Motor neuron (in vitro differentiated cells): ENCODE results near the gene MAP2K5. TPM values are rescaled to one million over a fixed set of nuclear protein-coding genes. Genes with fewer than 3 reads are reported as not detected.

Experiments used
- ATAC-seq, 8 experiments: fragments of 200-7000 bp; cut with Tn5 transposase; replicated peaks in 6 of 8; 2 replicates each; pipeline ENCODE4 v1.8.0; 2021; ENCODE audit warnings: mild to moderate bottlenecking in 8 of 8, moderate library complexity in 8 of 8
- H3K27ac ChIP-seq, 2 donors: fragments of 250-450 bp; sonication (Bioruptor Pico); 2 replicates each; pipeline ENCODE4 v1.9.0; 2021; ENCODE audit warnings: antibody characterized with exemption in 2 of 2, mild to moderate bottlenecking in 2 of 2, moderate library complexity in 1 of 2
- H3K4me1 ChIP-seq, 2 donors: fragments of 250-450 bp; sonication (Bioruptor Pico); replicated peaks in 1 of 2; 2 replicates each; pipeline ENCODE4 v1.6.1; 2021; ENCODE audit warnings: antibody characterized with exemption in 2 of 2, mild to moderate bottlenecking in 2 of 2, moderate library complexity in 1 of 2
- H3K4me3 ChIP-seq, 5 donors: fragments of 250-450 bp; sonication (Bioruptor Pico); 2 replicates each; pipeline ENCODE4 v1.9.0; 2021; ENCODE audit warnings: antibody characterized with exemption in 5 of 5, mild to moderate bottlenecking in 5 of 5, moderate library complexity in 4 of 5
- WGBS, 10 experiments: fragments of 450-650 bp; shearing (Covaris generic); methylation state at CpG; one replicate each; pipeline ENCODE4 v1.0.0; 2022; 5-methylcytosine and 5-hydroxymethylcytosine counted together
- in situ Hi-C, 9 experiments: fragments of 400-800 bp; cut with MboI; loops; one replicate each; pipeline ENCODE4 v1.15.0; 2021; ENCODE audit warnings: low sequenced_read_pairs in 9 of 9, low pct_unique_long_range_greater_than_20kb in 2 of 9; ENCODE audit not compliant: unreplicated experiment in 9 of 9
- total RNA-seq, 8 experiments: library from RNA; unstranded; fragments of 300-600 nt; gene quantifications; 2 replicates each; pipeline versions ENCODE4 v1.2.3 to v1.2.4, GENCODE V29; 2022

MAP2K5 gene
- total RNA-seq, 8 experiments from 2014 or later = 5.3 to 22.6 (median 10.6) TPM

GRCh38 chr15:67801142-67801541, 258.6 kb downstream of the MAP2K5 start:
- no peak overlapping the region for H3K4me3 ChIP-seq
- in situ Hi-C loops = no loop called here
- peaks cover 18 to 25% of the 10 kb centered on the region in 2 donors for H3K4me1 ChIP-seq
- no peak overlapping the region for H3K27ac ChIP-seq
- 86 to 100% (median 89%) methylated on average over 1 to 2 of the region's 2 CpGs; no CpG with 5 or more reads in 6 of the 10 experiments for WGBS, 10 experiments
- no peak for ATAC-seq

DNA sequence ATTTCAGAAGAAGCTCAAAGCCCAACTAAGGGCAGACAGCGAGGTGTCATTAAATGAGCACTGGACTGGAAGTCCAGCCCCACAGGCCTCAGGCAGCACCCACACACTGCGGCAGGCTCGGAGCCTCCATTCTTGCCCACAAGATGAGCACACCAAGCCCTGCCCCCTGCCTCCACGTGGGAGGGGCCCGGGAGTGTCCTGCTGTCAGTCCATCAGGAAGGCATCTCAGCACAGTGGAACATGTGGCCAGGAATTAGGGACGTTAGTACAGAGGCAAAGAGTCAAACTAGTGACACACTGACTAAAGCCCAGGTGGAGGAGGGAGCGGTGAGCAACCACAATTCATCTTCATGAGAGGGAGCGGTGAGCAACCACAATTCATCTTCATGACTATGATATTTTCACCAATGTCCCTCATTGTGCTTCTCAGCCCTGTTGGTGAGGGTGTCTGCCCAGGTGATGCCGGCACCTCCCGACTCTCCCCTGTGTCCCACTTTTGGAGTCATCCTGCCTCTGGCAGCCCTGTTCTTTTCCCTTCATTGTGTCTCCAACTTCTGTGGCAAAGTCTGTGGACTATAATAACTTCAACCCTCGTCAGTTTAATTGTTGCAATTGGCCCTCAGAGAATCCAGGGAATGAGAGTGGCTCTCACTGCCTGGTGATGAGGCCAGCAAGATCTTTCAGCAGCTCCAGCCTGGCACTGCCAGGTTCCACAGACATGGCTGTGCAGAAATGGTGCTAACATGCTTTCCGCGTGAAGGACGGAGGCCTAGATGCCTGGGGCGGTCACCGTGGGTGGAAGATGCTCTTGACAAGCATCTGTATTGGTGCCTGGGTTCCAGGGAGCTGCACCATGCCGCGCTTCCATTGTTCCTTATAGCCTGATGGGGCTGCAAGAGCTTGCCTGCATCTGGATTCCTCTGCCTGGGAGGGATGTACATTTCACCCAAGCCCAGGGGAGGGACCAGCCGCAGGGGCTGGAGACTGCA, 259.7 kb downstream of the MAP2K5 start:
- H3K4me1 ChIP-seq = peaks cover 18 to 25% of the 10 kb centered on the region in 2 donors
- H3K27ac ChIP-seq = no peak overlapping the region
- in situ Hi-C loops = no loop called here
- no peak for ATAC-seq
- no peak overlapping the region for H3K4me3 ChIP-seq
- 76 to 100% (median 87%) methylated on average over 2 to 14 of the region's 19 CpGs; no CpG with 5 or more reads in 2 of the 10 experiments for WGBS, 10 experiments

GRCh38 chr15:67803299-67803698, 260.8 kb downstream of the MAP2K5 start:
- H3K4me3 ChIP-seq = no peak overlapping the region
- H3K27ac ChIP-seq = no peak overlapping the region
- ATAC-seq = no peak
- in situ Hi-C loops = no loop called here
- H3K4me1 ChIP-seq = peaks cover 18 to 25% of the 10 kb centered on the region in 2 donors
- WGBS, 10 experiments = 60 to 100% methylated on average over 1 to 2 of the region's 3 CpGs; no CpG with 5 or more reads in 8 of the 10 experiments

- peak in 5 of 8 experiments; percentile 21 to 70 (median 46) for ATAC-seq
- Histone ChIP-seq H3K4me3 (no peak overlapping the region), H3K4me1 (peaks cover 18 to 25% of the 10 kb centered on the region in 2 donors), H3K27ac (no peak overlapping the region)
- in situ Hi-C loops = no loop called here
- WGBS, 10 experiments = 37 to 100% (median 87%) methylated on average over 1 to 13 of the region's 27 CpGs; no CpG with 5 or more reads in 2 of the 10 experiments
Observed at GRCh38 chr15:67803996-67804843, 261.7 kb downstream of the MAP2K5 start.

DNA sequence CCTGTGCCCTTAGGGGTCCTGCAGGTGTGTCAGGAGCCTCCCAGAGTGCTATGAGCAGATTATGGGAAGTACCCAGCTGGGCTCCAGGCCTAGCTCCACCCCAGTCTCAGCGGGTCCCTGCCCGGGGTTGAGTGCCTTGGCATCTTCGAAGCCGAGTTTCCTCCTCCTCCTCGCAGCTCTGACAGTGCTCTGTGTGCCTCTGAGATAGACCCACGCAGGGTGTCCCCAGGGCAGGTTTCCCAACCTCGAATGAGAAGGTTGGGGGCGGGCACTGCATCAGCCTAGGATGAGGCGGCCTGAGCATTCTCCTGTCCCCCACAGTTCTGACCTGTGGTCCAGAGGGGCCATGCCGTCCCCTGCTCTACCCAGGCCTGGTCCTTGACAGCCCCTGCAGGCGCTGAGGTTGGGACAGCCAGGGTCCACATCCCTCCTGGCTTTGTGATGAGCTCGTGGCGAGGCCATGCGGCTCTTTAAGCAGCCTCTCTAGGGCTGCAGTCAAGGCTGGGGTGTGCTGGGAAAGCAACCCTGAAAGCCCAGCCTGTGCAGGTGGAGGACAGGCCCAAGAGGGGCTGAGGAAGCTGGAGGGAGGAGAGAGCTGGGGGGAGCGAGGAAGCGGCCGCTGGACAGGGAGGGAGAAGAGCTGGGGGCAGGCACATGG, 262.6 kb downstream of the MAP2K5 start:
- ATAC-seq = peak in 5 of 8 experiments; percentile 16 to 28 (median 20)
- Histone ChIP-seq H3K27ac (no peak overlapping the region), H3K4me1 (peaks cover 18 to 25% of the 10 kb centered on the region in 2 donors), H3K4me3 (no peak overlapping the region)
- WGBS, 10 experiments = 60 to 67% methylated on average over 1 of the region's 17 CpGs; no CpG with 5 or more reads in 8 of the 10 experiments
- in situ Hi-C loops = no loop called here

GRCh38 chr15:67805666-67806516, 263.4 kb downstream of the MAP2K5 start:
- Histone ChIP-seq H3K27ac (no peak overlapping the region), H3K4me1 (peaks cover 18 to 25% of the 10 kb centered on the region in 2 donors), H3K4me3 (no peak overlapping the region)
- in situ Hi-C loops = no loop called here
- ATAC-seq = peak in 1 of 8 experiments; percentile 43
- 73 to 100% (median 91%) methylated on average over 1 to 12 of the region's 16 CpGs; no CpG with 5 or more reads in 5 of the 10 experiments for WGBS, 10 experiments

- in situ Hi-C loops = no loop called here
Observed at GRCh38 chr15:67806536-67806935, 264.0 kb downstream of the MAP2K5 start.

DNA sequence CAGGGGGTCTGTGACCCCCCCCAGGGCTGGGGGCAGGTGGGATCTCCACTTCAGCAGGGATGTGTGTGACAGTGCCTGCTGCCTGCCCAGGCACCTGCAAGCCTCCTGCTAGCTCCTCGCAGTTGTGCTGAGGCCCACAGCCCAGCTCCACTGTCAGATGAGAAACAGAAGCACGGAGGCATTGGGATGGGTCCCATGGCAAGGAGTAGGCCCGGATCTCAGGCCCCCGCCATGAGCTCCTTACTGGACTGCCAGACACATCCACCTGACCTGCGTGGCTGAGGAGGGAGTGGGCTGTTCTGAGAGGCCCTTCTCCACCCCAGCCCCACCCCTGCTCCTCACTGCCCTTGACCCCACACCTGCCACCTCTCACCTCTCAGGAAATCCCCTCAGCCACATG, 264.6 kb downstream of the MAP2K5 start:
- WGBS, 10 experiments = 95% methylated on average over 5 of the region's 5 CpGs; no CpG with 5 or more reads in 9 of the 10 experiments
- H3K4me3 ChIP-seq = no peak overlapping the region
- in situ Hi-C loops = no loop called here
- ATAC-seq = no peak
- H3K27ac ChIP-seq = no peak overlapping the region
- H3K4me1 ChIP-seq = peaks cover 18 to 25% of the 10 kb centered on the region in 2 donors

More at GRCh38 chr15:67806536-67806935, 264.0 kb downstream of the MAP2K5 start:
- no peak for ATAC-seq
- WGBS, 10 experiments = 86 to 91% methylated on average over 7 to 10 of the region's 18 CpGs; no CpG with 5 or more reads in 8 of the 10 experiments
- peaks cover 18 to 25% of the 10 kb centered on the region in 2 donors for H3K4me1 ChIP-seq
- H3K4me3 ChIP-seq = no peak overlapping the region
- no peak overlapping the region for H3K27ac ChIP-seq

DNA sequence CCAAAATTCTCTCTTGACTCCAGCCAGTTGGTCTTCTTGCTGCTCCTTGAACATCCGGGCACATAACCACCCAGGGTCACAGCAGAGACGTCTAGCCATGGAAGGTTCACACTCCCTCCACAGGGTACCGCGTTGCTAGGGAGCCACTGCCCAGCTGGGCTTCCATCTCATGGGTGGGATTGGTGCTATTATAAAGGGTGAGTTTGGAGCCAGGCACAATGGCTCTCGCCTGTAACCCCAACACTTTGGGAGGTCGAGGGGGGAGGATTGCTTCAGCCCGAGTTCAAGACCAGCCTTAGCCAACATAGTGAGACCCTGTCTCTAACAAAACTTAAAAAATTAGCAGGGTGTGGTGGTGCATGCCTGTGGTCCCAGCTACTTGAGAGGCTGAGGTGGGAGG, 265.3 kb downstream of the MAP2K5 start:
- no peak overlapping the region for H3K27ac ChIP-seq
- 60 to 93% (median 90%) methylated on average over 1 to 5 of the region's 7 CpGs; no CpG with 5 or more reads in 5 of the 10 experiments for WGBS, 10 experiments
- in situ Hi-C loops = no loop called here
- H3K4me3 ChIP-seq = no peak overlapping the region
- ATAC-seq = no peak
- peaks cover 18 to 27% of the 10 kb centered on the region in 2 donors for H3K4me1 ChIP-seq

DNA sequence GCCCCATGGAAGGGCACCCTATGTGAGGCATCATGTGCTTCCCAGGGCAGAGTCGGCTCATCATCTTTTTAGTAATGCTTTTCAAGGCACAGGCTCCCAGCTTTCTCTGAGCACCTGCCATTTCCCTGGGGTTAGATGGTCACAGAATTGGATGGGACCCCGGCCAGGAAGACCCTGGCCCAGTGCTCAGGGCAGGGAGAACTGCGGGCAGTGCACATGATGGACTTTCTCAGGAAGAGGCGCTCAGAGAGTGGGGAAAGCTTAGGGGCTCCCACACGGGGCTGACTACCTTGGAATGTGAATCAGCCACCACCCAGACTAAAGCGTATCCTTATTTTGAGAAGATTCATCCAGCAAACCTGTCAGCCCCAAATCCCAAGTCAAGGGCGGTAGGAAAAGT, 266.3 kb downstream of the MAP2K5 start:
- ATAC-seq = no peak
- Histone ChIP-seq H3K27ac (no peak overlapping the region), H3K4me3 (no peak overlapping the region), H3K4me1 (peaks cover 18 to 23% of the 10 kb centered on the region in 2 donors)
- in situ Hi-C loops = no loop called here
- 81 to 100% (median 89%) methylated on average over 1 to 7 of the region's 7 CpGs; no CpG with 5 or more reads in 5 of the 10 experiments for WGBS, 10 experiments

DNA sequence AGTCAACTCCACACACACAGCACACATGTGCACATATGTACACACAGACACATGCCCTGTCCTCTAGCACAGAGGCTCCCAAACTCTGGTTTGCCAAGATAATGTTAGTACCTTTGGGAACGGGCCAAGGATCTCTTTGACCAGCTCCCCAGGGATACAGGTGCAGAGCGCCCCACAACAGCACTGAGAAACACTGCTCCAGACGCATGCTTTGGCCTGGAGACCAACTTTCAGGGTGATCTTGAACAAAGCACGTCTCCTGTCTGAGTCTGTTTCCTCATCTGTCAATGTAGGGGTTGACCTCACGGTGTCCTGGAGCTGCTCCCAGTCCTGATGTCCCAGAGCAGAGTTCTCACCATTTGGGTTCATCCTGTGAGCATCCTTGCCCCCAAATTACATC, 266.9 kb downstream of the MAP2K5 start:
- 80 to 100% (median 83%) methylated on average over 1 to 2 of the region's 5 CpGs; no CpG with 5 or more reads in 5 of the 10 experiments for WGBS, 10 experiments
- Histone ChIP-seq H3K4me3 (no peak overlapping the region), H3K27ac (no peak overlapping the region), H3K4me1 (peaks cover 12 to 17% of the 10 kb centered on the region in 2 donors)
- ATAC-seq = no peak
- in situ Hi-C loops = no loop called here
